K562 (cell line): ENCODE data around the gene MRPL40. TPM values are rescaled to one million over a fixed set of nuclear protein-coding genes. Genes with fewer than 3 reads are reported as not detected.
A peak's percentile ranks its signal among the peaks of the same experiment; 100 is the strongest.

Experiments
- ATAC-seq: fragments of 200-7000 bp; cut with Tn5 transposase; 3 replicates; pipeline ENCODE4 v1.9.1; 2020; ENCODE audit warnings: moderate library complexity
- BruUV-seq: library from RNA; stranded (reverse); fragments of 400-500 nt; replicated peaks from 2 replicates; lab custom pipeline; 2021; lab: Mats Ljungman, UMichigan
- CTCF ChIA-PET: fragments of 300-600 bp; formaldehyde crosslinking; extraction: SDS; loops from one replicate; lab custom pipeline; 2021; ENCODE audit warnings: low intra/inter-chr PET ratio; lab: Yijun Ruan, JAX
- POLR2A ChIA-PET: fragments of 300-600, 350-650 bp; sonication (Branson Sonifier 250); formaldehyde crosslinking; extraction: SDS; loops from one replicate; lab custom pipeline; 2021; ENCODE audit warnings: antibody characterized with exemption, inconsistent platforms; lab: Yijun Ruan, JAX
- DNase-seq, 4 experiments: peaks; one replicate each; pipeline versions ENCODE4 v3.0.0 to v3.0.0-alpha.2; 2011 to 2018; ENCODE audit warnings: low spot score in 3 of 4, mixed read lengths in 3 of 4; ENCODE audit errors: extremely low read depth in 1 of 4
- FAIRE-seq: peaks from 2 replicates; lab custom pipeline; 2011; peaks lifted over from hg19 to GRCh38; lab: Jason Lieb, UNC
- H2AFZ ChIP-seq: 2 replicates; pipeline ENCODE4 v1.6.0; 2011; ENCODE audit warnings: low read depth, low read length, control low read depth, inconsistent platforms
- H3K27ac ChIP-seq: fragments of 200-600 bp; 3 replicates; pipeline ENCODE4 v1.8.0; 2011; ENCODE audit warnings: low read depth, mild to moderate bottlenecking, control low read depth, inconsistent platforms, low read length, moderate library complexity, mixed read lengths; ENCODE audit errors: extremely low read depth
- H3K27me3 ChIP-seq, 2 experiments: fragments of 300-600 bp in 1 of 2; 2 replicates in 1 of 2; 3 replicates in 1 of 2; pipeline versions ENCODE4 v1.6.0 to v1.8.0; 2011; ENCODE audit warnings: inconsistent platforms in 2 of 2, low read length in 2 of 2, mild to moderate bottlenecking in 1 of 2, mixed read lengths in 1 of 2, moderate library complexity in 1 of 2; ENCODE audit not compliant: control insufficient read depth in 2 of 2, insufficient read depth in 2 of 2
- H3K36me3 ChIP-seq: fragments of 300-600 bp; 3 replicates; pipeline ENCODE4 v1.8.0; 2011; ENCODE audit warnings: mild to moderate bottlenecking, low read length, inconsistent platforms; ENCODE audit not compliant: control insufficient read depth, insufficient read depth
- H3K4me1 ChIP-seq, 2 experiments: fragments of 200-600 bp in 1 of 2; replicated peaks in 1 of 2; 2 replicates in 1 of 2; 3 replicates in 1 of 2; pipeline versions ENCODE4 v1.5.1 to v1.8.0; 2011; ENCODE audit warnings: inconsistent platforms in 2 of 2, low read length in 2 of 2, mild to moderate bottlenecking in 1 of 2, mixed read lengths in 1 of 2, moderate library complexity in 1 of 2; ENCODE audit not compliant: control insufficient read depth in 2 of 2, insufficient read depth in 2 of 2
- H3K4me2 ChIP-seq: 2 replicates; pipeline ENCODE4 v1.6.1; 2011; ENCODE audit warnings: low read length, control low read depth, inconsistent platforms, mixed read lengths; ENCODE audit not compliant: insufficient read depth
- H3K4me3 ChIP-seq: fragments of 200-600 bp; sonication (generic), shearing (Covaris generic); 2 replicates; pipeline ENCODE4 v1.5.1; 2016; ENCODE audit warnings: control low read depth, inconsistent platforms
- H3K79me2 ChIP-seq: fragments of 200-600 bp; 3 replicates; pipeline ENCODE4 v1.8.0; 2011; ENCODE audit warnings: low read length, inconsistent platforms; ENCODE audit not compliant: control insufficient read depth, insufficient read depth
- H3K9ac ChIP-seq, 2 experiments: 2 replicates each; pipeline versions ENCODE4 v1.6.0 to v1.6.1; 2011; ENCODE audit warnings: low read depth in 2 of 2, low read length in 2 of 2, control low read depth in 1 of 2, inconsistent platforms in 1 of 2, mild to moderate bottlenecking in 1 of 2, mixed read lengths in 1 of 2; ENCODE audit not compliant: insufficient read depth in 1 of 2
- H3K9me1 ChIP-seq: one replicate; pipeline ENCODE4 v1.6.0; 2011; ENCODE audit warnings: inconsistent platforms, mild to moderate bottlenecking, low read length, moderate library complexity; ENCODE audit not compliant: control insufficient read depth, insufficient read depth
- H3K9me3 ChIP-seq: replicated peaks from 2 replicates; pipeline ENCODE4 v1.5.1; 2011; ENCODE audit warnings: low read depth, low read length, inconsistent platforms; ENCODE audit not compliant: control insufficient read depth, insufficient read depth
- H4K20me1 ChIP-seq: replicated peaks from 2 replicates; pipeline ENCODE4 v1.6.1; 2011; ENCODE audit warnings: low read length, inconsistent platforms, mixed read lengths; ENCODE audit not compliant: control insufficient read depth, insufficient read depth
- ARID3B ChIP-seq: fragments of 250-450 bp; sonication (Bioruptor Pico); IDR thresholded peaks from 2 replicates; pipeline ENCODE4 v1.4.0; 2020; ENCODE audit warnings: borderline replicate concordance
- ELF2 ChIP-seq: fragments of 250-450 bp; sonication (Bioruptor Pico); IDR thresholded peaks from 2 replicates; pipeline ENCODE4 v1.5.0; 2021; ENCODE audit warnings: mild to moderate bottlenecking
- JUN ChIP-seq, 2 experiments: sonication (generic) in 1 of 2; formaldehyde crosslinking in 1 of 2; IDR thresholded peaks; 2 replicates each; pipeline versions ENCODE4 v1.6.1 to v1.8.0; 2012 to 2022; ENCODE audit warnings: borderline replicate concordance in 2 of 2, mild to moderate bottlenecking in 2 of 2, improper control_type of control experiment in 1 of 2, low read depth in 1 of 2, low read length in 1 of 2, missing genetic modification reagents in 1 of 2
- MAFK ChIP-seq: IDR thresholded peaks from 2 replicates; pipeline ENCODE4 v1.6.1; 2011; ENCODE audit warnings: low read length, improper control_type of control experiment
- RUNX1 ChIP-seq: sonication (generic); IDR thresholded peaks from 2 replicates; pipeline ENCODE4 v1.6.1; 2016; ENCODE audit warnings: antibody characterized with exemption, low read depth
- ZNF395 ChIP-seq: fragments of 200-800 bp; sonication (Bioruptor generic); IDR thresholded peaks from 2 replicates; pipeline ENCODE4 v1.6.1; 2017; ENCODE audit warnings: missing genetic modification characterization, missing compliant biosample characterization
- ZNF431 ChIP-seq: sonication (generic); formaldehyde crosslinking; IDR thresholded peaks from 2 replicates; pipeline ENCODE4 v1.8.0; 2022; ENCODE audit warnings: mild to moderate bottlenecking, missing genetic modification reagents
- ZNF766 ChIP-seq: fragments of 200-800 bp; sonication (Bioruptor generic); conservative IDR thresholded peaks from 2 replicates; pipeline ENCODE4 v1.6.1; 2016; ENCODE audit warnings: missing genetic modification characterization, missing compliant biosample characterization
- WGBS: fragments of 100-300 bp; shearing (Covaris generic); methylation state at CpG from one replicate; pipeline ENCODE4 v1.1.6; 2016; ENCODE audit warnings: low coverage, mixed read lengths; ENCODE audit not compliant: insufficient coverage; ENCODE audit errors: missing lambda C conversion rate; 5-methylcytosine and 5-hydroxymethylcytosine counted together
- in situ Hi-C: fragments of 300-500 bp; cut with MboI; formaldehyde crosslinking; loops from 4 replicates; pipeline ENCODE4 v1.15.0; 2018; ENCODE audit warnings: inconsistent platforms, mixed read lengths
- intact Hi-C: fragments of 100-400 bp; cut with micrococcal nuclease; formaldehyde crosslinking; loops from 2 replicates; pipeline ENCODE4 v1.14.2; 2022
- polyA plus RNA-seq, 8 experiments: library from polyadenylated mRNA; depleted of rRNA in 4 of 8; stranded (reverse) in 5 of 8; unstranded in 3 of 8; fragments of >200 nt; fragmentation: Nextera tagmentation in 2 of 8; fragmentation: Illumina TruSeq in 1 of 8; extraction: Ambion mirVana in 2 of 8; extraction: Trizol in 1 of 8; gene quantifications; 2 replicates each; pipeline versions ENCODE4 v1.2.1 to v1.2.3, GENCODE V29; 2011 to 2014; ENCODE audit warnings: inconsistent platforms in 1 of 8, missing spikeins in 1 of 8
- total RNA-seq, 7 experiments: library from RNA; depleted of rRNA in 6 of 7; stranded (reverse); fragments of >200 nt in 6 of 7; fragmentation: Illumina TruSeq in 2 of 7; extraction: Trizol in 2 of 7; gene quantifications; 2 replicates each; pipeline versions ENCODE4 v1.2.1 to v1.2.3, GENCODE V29; 2011 to 2021; ENCODE audit warnings: low replicate concordance in 1 of 7

Gene MRPL40
- total and polyA plus RNA-seq, 9 of the 15 experiments (the other 6 are each of a cell fraction or from before 2014, with no cell fraction given), result 132 to 652 (median 208) TPM

- TF ChIP-seq MAFK, result peak; percentile 41; the same call in 1 of the 2 replicates
- no peak for TF ChIP-seq ARID3B
These were observed 34.6 kb upstream of the MRPL40 start (continued) for GRCh38 chr22:19397734-19398104.

GRCh38 chr22:19398206-19398605 lies 34.1 kb upstream of the MRPL40 start:
- no peak overlapping the region for H3K4me3 ChIP-seq
- 63% methylated on average over 6 of the region's 6 CpGs for whole genome bisulfite sequencing
- no peaks in the 10 kb centered on the region for H3K27me3 ChIP-seq
- peaks cover 31 to 33% of the 10 kb centered on the region in 2 experiments for H3K4me1 ChIP-seq
- H3K9ac ChIP-seq, result peak overlapping the region; percentile 54 to 84; a peak in 3 of 4 replicates
- H3K4me2 ChIP-seq, result no peak overlapping the region
- H3K27ac ChIP-seq, result peak overlapping the region; percentile 73
- peaks cover 95% of the 10 kb centered on the region for H3K36me3 ChIP-seq
- ChIA-PET CTCF (no interaction called here), POLR2A (interaction anchor here (0.6 to 15.8 kb wide), 11 partner anchors 11 to 357 kb away, joined by 3 to 245 read pairs (median 7); partner anchors contain the start of genes HIRA and MRPL40)
- H3K79me2 ChIP-seq, result peaks cover 15% of the 10 kb centered on the region; the same call in 2 of the 3 replicates
- peaks cover 11% of the 10 kb centered on the region for H3K9me1 ChIP-seq
- BruUV-seq, result no TSS peak
- FAIRE-seq, result no peak
- intact Hi-C loops (loop anchor here (5.0 to 10.0 kb wide), 2 partner anchors 79 to 227 kb away; partner anchors contain the start of genes CDC45 and UFD1), in situ Hi-C loops (no loop called here)
- no peak for ATAC-seq
- 0 out of 2 replicates have a peak, but pooled peaks cover 5% of the 10 kb centered on the region for H4K20me1 ChIP-seq
- H3K9me3 ChIP-seq, result no peaks in the 10 kb centered on the region
- DNase-seq, result no peak
- no peak overlapping the region for H2AFZ ChIP-seq
- TF ChIP-seq ZNF431 (CRISPR knock-in tag) (no peak), JUN (IDR thresholded peaks at IDR 0.05; ENCODE audit: borderline replicate concordance, low read depth, low read length) (no peak), JUN (CRISPR knock-in tag; IDR thresholded peaks at IDR 0.05; ENCODE audit: borderline replicate concordance) (no peak), ZNF766 (CRISPR knock-in tag) (no peak), RUNX1 (no peak), ZNF395 (peak; percentile 32; the same call in 1 of the 2 replicates), ELF2 (CRISPR knock-in tag) (no peak)
